ENCODE measurements around the gene MRPL24. TPM values are rescaled to one million over a fixed set of nuclear protein-coding genes. Genes with fewer than 3 reads are reported as not detected.

MRPL24 gene
- total and polyA plus RNA-seq, 9 of the 15 experiments (the other 6 are each of a cell fraction or from before 2014, with no cell fraction given), result 74.3 to 267 (median 113) TPM

GRCh38 chr1:156692925-156693847 is 47.7 kb downstream of the MRPL24 start (continued):
- no peak for TF ChIP-seq TSHZ1 (CRISPR knock-in tag; IDR thresholded peaks at IDR 0.05)
- no peak for TF ChIP-seq PHF21A (IDR thresholded peaks at IDR 0.05; ENCODE audit: borderline replicate concordance, low read depth)
- TF ChIP-seq ZNF311 (CRISPR knock-in tag; IDR thresholded peaks at IDR 0.05), result no peak
- no peak for TF ChIP-seq MITF (IDR thresholded peaks at IDR 0.05)
- no peak for TF ChIP-seq BMI1 (IDR thresholded peaks at IDR 0.05; ENCODE audit: low read length)
- no peak for TF ChIP-seq RREB1 (CRISPR knock-in tag; IDR thresholded peaks at IDR 0.05)
- TF ChIP-seq ZNF41 (CRISPR knock-in tag; conservative IDR thresholded peaks at IDR 0.05), result no peak
- 0 out of 4 replicates have a peak, but pooled peaks of 1 of the 2 experiments have one; percentile 39 for TF ChIP-seq SIN3A (IDR thresholded peaks at IDR 0.05; ENCODE audit: borderline replicate concordance in 2 of 2, control insufficient read depth in 1 of 2, low read depth in 2 of 2, low read length in 2 of 2)
- TF ChIP-seq MYC (IDR thresholded peaks at IDR 0.05; ENCODE audit: low read depth, low read length), result peak; percentile 26; the same call in 1 of the 2 replicates
- TF ChIP-seq MYC (CRISPR knock-in tag; IDR thresholded peaks at IDR 0.05; ENCODE audit: borderline replicate concordance, low read depth), result no peak
- no peak for TF ChIP-seq PHTF2 (CRISPR knock-in tag; IDR thresholded peaks at IDR 0.05)
- TF ChIP-seq MEF2A (IDR thresholded peaks at IDR 0.05; ENCODE audit: control insufficient read depth, low read depth, low read length), result no peak
- TF ChIP-seq ZNF444 (CRISPR knock-in tag; IDR thresholded peaks at IDR 0.05), result no peak
- no peak for TF ChIP-seq ATF2 (CRISPR knock-in tag; IDR thresholded peaks at IDR 0.05)
